Measurements from ENCODE around the gene ACTN3. TPM values are rescaled to one million over a fixed set of nuclear protein-coding genes. Genes with fewer than 3 reads are reported as not detected.
A peak's percentile ranks its signal among the peaks of the same experiment; 100 is the strongest.

The ACTN3 gene
- total RNA-seq, 2 experiments from 2014 or later = 0.27 TPM; not detected in 1

GRCh38 chr11:66568124-66568916, 21.6 kb downstream of the ACTN3 start, which contains the start of gene CTSF:
Gene CTSF (minus strand): TSS chr11:66568606. CDS start chr11:66568486, 120 bp downstream.
- H2AFZ ChIP-seq (ENCODE audit: low read length) = no peak within 1 kb of the TSS
- intact Hi-C loops (cut with micrococcal nuclease; ENCODE audit: unreplicated experiment) = no loop called here
- POLR2A ChIA-PET = no interaction called here

GRCh38 chr11:66569076-66569475, 22.4 kb downstream of the ACTN3 start:
- ChIA-PET POLR2A (interaction anchor here (0.6 to 0.7 kb wide), 2 partner anchors 82 to 320 kb away, joined by 3 read pairs; no protein-coding TSS in a partner anchor), CTCF (ENCODE audit: unreplicated experiment) (no interaction called here)
- no peak for DNase-seq (ENCODE audit: low spot score)
- H3K79me2 ChIP-seq (ENCODE audit: insufficient read depth, low read depth, low read length) = no peaks in the 10 kb centered on the region
- no peak overlapping the region for H3K4me2 ChIP-seq (ENCODE audit: low read length)
- H3K36me3 ChIP-seq (ENCODE audit: insufficient read depth, low read length) = no peaks in the 10 kb centered on the region
- H3K4me3 ChIP-seq (ENCODE audit: low read depth, low read length, poor library complexity, severe bottlenecking) = no peak overlapping the region
- TF ChIP-seq EZH2phosphoT487 (IDR thresholded peaks at IDR 0.05; ENCODE audit: borderline replicate concordance, low read depth, low read length) (no peak), CTCF (conservative IDR thresholded peaks at IDR 0.05; ENCODE audit: low read length) (no peak)
- no peaks in the 10 kb centered on the region for H3K9me3 ChIP-seq (ENCODE audit: low read length)
- no peaks in the 10 kb centered on the region for H4K20me1 ChIP-seq (ENCODE audit: insufficient read depth, low read length)
- intact Hi-C loops (cut with micrococcal nuclease; ENCODE audit: unreplicated experiment) = no loop called here
- BruUV-seq (replicated peaks) = no TSS peak
- H2AFZ ChIP-seq (ENCODE audit: low read length) = no peak overlapping the region
- no peak overlapping the region for H3K27ac ChIP-seq (ENCODE audit: low read depth, low read length, poor library complexity, severe bottlenecking)
- no peaks in the 10 kb centered on the region for H3K9me2 ChIP-seq (ENCODE audit: insufficient read depth, low read length)
- H3K4me1 ChIP-seq (ENCODE audit: insufficient read depth, low read length, poor library complexity, severe bottlenecking) = no peaks in the 10 kb centered on the region

More at GRCh38 chr11:66568124-66568916, 21.6 kb downstream of the ACTN3 start, which contains the start of gene CTSF:
- Histone ChIP-seq H3K9me3 (ENCODE audit: low read length) (no peaks in the 10 kb centered on the region), H3K27ac (ENCODE audit: low read depth, low read length, poor library complexity, severe bottlenecking) (no peak within 1 kb of the TSS), H3K4me3 (ENCODE audit: low read depth, low read length, poor library complexity, severe bottlenecking) (no peak within 1 kb of the TSS), H3K36me3 (ENCODE audit: insufficient read depth, low read length) (no peaks in the 10 kb centered on the region), H3K79me2 (ENCODE audit: insufficient read depth, low read depth, low read length) (no peaks in the 10 kb centered on the region), H4K20me1 (ENCODE audit: insufficient read depth, low read length) (no peaks in the 10 kb centered on the region), H3K9me2 (ENCODE audit: insufficient read depth, low read length) (no peaks in the 10 kb centered on the region), H3K4me2 (ENCODE audit: low read length) (peak within 1 kb of the TSS; percentile 5; the same call in 1 of the 2 replicates), H3K4me1 (ENCODE audit: insufficient read depth, low read length, poor library complexity, severe bottlenecking) (no peaks in the 10 kb centered on the region)
- CTCF ChIA-PET (ENCODE audit: unreplicated experiment) = no interaction called here
- DNase-seq (ENCODE audit: low spot score) = no peak
- no TSS peak for BruUV-seq (replicated peaks)
- TF ChIP-seq EZH2phosphoT487 (IDR thresholded peaks at IDR 0.05; ENCODE audit: borderline replicate concordance, low read depth, low read length) (no peak), CTCF (conservative IDR thresholded peaks at IDR 0.05; ENCODE audit: low read length) (no peak)
